RWPE1 (cell line): Measurements from ENCODE around the gene DCAF7.
A peak's percentile ranks its signal among the peaks of the same experiment; 100 is the strongest.

Experiments
- CTCF ChIA-PET: fragments of 350-600 bp; sonication (Branson Sonifier 250); formaldehyde crosslinking; extraction: SDS; loops from one replicate; lab custom pipeline; 2021; lab: Yijun Ruan, JAX
- POLR2A ChIA-PET: fragments of 400-600 bp; formaldehyde crosslinking; extraction: SDS; loops from one replicate; lab custom pipeline; 2020; ENCODE audit warnings: antibody characterized with exemption; ENCODE audit not compliant: low non-redundant PET; lab: Yijun Ruan, JAX
- DNase-seq: peaks from one replicate; pipeline ENCODE4 v3.0.0; 2012; ENCODE audit warnings: low spot score
- H3K27ac ChIP-seq: fragments of 450-650 bp; 2 replicates; pipeline ENCODE4 v1.5.1; 2017
- TF ChIP-seq, protein P1 (sequence below): fragments of 450-650 bp; conservative IDR thresholded peaks from 2 replicates; pipeline ENCODE4 v1.5.1; 2017; ENCODE audit warnings: low read depth, mild to moderate bottlenecking

Gene DCAF7

DNA sequence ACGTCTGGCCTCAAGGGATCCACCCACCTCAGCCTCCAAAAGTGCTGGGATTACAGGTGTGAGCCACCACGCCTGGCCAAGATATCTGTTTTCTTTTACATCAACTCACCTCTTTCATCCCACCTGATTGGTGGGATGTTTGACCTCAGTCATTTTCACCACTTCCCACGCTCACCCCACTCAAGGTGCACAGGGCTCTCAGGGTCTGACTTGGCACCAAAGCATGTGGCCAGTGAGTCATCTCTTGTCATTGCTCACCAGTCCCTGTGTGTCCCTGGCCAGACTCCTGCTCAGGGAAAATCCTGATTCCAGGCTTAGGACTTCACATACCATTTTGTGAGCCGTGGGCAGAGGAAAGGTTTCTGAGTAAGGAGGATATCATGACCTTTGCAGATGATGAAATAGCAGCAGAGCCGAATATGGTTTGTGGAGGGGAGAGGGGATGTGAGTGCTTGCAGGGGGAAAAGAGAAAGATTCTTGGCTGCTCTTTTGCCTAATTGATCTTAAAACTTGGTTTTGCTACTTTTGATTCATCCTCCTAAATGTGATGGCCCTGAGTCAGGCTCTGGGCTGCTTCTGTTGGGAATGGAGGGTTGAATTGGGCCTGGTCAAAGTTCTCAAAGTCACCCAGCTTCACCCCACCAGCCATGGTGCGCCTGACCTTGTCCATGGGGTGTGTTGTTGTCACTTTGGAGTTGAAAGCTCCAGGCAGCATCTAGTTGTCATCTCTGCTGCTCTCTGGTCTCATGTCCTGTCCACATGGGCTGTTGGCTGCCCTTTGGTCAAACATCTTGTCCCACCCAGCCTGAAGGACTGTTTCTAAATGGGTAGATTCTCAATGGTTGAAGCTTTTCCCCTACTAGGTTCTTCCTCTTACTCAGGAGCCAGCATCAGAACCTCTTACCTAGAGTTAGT lies 33.1 kb upstream of the DCAF7 start:
- CTCF ChIA-PET, result no interaction called here
- TF ChIP-seq, protein P1, sequence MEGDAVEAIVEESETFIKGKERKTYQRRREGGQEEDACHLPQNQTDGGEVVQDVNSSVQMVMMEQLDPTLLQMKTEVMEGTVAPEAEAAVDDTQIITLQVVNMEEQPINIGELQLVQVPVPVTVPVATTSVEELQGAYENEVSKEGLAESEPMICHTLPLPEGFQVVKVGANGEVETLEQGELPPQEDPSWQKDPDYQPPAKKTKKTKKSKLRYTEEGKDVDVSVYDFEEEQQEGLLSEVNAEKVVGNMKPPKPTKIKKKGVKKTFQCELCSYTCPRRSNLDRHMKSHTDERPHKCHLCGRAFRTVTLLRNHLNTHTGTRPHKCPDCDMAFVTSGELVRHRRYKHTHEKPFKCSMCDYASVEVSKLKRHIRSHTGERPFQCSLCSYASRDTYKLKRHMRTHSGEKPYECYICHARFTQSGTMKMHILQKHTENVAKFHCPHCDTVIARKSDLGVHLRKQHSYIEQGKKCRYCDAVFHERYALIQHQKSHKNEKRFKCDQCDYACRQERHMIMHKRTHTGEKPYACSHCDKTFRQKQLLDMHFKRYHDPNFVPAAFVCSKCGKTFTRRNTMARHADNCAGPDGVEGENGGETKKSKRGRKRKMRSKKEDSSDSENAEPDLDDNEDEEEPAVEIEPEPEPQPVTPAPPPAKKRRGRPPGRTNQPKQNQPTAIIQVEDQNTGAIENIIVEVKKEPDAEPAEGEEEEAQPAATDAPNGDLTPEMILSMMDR, result no peak
- POLR2A ChIA-PET, result no interaction called here
- peak; percentile 22 for DNase-seq
- no peak overlapping the region for H3K27ac ChIP-seq

DNA sequence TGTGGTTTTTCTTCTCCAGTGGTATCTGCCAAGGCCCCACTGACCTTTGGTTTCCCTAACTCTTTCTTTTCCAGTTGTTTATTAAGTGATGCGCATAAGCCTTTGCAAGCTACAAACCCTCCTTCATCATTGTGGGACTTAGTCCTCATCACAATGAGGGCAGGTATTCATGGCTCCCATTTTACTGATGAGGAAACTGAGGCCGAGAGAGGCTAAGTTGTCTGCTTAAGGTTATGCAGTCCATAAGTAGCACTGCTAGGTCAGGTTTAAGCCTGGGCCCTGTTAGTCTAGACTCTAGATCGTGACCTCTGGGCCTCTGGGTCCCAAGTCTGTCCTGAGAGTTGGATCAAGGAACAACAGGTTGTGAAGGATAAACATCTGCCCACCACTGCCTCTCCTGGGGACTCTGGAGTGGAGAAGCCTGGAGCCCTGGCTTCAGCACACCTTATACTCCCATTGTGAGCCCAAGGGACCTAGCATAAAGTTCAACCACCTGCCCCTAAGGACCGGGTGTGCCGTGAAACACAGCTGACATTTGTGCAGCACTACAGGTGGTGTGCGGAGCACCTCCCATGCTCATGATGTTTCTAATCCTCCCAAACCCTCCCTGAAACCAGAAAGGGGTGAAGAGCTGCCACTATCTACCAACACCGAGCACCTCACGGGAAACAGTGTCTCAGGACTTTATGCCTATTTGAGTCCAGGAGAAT lies 32.3 kb upstream of the DCAF7 start:
- ChIA-PET POLR2A (no interaction called here), CTCF (interaction anchor here (0.7 to 1.0 kb wide), 2 partner anchors 53 to 95 kb away, joined by 3 read pairs; no protein-coding TSS in a partner anchor)
- TF ChIP-seq, protein P1, result no peak
- no peak overlapping the region for H3K27ac ChIP-seq
- DNase-seq, result no peak

DNA sequence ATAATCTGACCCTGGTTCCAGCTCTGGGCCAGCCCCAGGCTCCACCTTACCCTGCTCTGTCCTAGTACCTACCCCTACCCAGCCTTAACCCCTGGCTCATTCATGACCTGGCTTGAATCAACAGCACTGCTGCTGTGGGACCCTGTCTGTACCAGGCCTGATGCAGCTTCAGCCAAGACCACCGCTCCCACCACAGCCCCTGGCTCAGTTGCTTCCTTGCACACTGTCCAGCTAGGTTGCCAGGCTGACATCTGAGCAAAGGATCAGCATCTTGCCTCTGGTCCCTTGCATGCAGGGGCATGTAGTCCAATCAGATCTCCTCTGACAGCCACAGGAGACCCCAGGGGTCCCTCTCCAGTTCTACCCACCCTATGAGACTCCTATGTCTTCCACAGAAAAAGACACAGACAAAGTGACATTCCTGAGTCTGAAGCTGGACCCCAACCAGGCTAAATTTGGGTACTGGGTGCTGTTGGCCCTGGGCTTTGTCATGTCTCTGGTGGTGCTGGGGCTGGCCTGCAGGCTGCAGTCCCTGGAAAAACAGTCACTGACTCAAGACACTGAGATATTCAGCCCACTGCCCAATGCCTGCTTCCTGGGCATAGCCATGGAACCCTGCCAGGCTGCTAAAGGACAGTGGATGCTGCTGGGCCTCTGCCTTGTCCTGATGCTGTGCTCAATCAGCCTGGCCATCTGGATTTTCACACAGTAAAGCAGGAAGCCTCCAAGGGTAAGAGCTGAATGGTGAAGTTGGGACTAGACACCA lies 31.0 kb upstream of the DCAF7 start:
- ChIA-PET CTCF (interaction anchor here (1.0 kb wide), 1 partner anchor 93 kb away, joined by 3 read pairs; no protein-coding TSS in a partner anchor), POLR2A (no interaction called here)
- TF ChIP-seq, protein P1, result no peak
- no peak overlapping the region for H3K27ac ChIP-seq
- no peak for DNase-seq

DNA sequence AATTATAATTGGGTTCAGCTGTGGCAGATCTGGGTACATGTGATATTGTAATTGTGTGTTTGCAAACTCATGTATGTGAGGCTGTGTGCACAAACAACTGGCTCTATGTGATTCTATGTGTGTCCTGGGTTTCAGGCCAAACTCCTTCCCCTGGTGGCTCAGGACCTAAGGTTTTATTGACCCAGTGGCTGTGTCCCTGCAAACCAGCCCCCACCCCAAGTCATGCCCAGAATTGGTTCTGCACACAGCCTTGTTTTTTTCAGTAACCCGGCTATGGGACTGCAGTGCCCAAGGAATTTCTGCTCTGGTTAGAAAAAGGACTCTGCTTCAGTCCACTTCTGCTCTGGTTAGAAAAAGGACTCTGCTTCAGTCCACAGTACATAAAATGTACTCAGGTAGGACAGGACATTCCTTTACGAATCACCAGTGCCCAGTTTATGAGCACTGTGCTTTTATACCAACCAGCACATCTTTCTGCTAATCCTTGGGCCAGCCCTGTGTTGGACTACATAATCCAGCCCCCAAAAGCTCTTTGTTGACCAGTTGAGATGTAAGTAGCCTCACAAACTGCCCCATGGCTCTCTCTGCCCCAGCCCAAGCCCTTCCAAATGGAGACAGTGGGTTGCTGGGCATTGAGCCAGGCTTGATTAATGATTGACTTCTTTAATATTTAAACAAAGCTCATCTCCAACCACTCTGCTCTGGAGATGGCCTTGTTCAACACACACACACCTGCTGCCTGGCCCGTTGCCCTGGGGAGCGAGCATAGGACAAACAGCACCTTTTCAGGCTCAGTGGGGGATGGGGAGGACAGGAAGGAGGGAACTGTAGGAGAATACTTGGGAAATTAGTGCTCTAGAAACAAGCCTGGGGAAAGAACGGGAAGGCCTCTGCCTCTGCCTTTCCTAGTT lies 30.1 kb upstream of the DCAF7 start:
- POLR2A ChIA-PET, result no interaction called here
- CTCF ChIA-PET, result no interaction called here
- no peak for DNase-seq
- H3K27ac ChIP-seq, result no peak overlapping the region
- TF ChIP-seq, protein P1, result no peak

DNA sequence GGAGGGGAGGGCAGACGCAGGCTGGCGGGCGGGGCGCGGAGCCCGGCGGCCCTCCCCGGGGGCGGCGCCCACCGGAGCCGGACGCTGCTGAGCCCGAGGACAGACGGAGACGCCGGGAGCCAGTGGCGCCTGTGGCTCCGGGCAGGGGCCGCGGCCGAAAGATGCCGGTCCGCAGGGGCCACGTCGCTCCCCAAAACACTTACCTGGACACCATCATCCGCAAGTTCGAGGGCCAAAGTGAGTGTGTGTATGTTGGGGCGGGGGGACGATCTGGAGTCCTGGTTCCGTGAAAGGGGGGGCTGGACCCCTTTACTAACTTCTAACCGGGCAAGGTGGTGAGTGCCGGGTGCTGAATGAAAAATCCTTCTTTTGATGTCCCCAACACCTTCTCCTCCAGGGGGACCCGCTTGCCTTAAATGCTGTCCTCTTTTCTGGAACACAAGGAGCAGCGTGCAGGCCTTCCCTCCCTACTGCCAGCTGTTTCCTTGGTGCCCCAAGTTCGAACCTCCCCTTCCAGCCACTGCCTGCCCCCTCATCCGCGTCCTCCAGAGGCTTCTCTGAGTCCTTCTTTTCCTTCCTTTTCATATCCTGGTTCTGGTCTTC lies 26.9 kb upstream of the DCAF7 start, which contains the start of gene KCNH6:
Gene KCNH6, plus strand, starts transcription at position 106 of the 603 bp plus-strand sequence. Its CDS starts 56 bp downstream, at position 162.
- H3K27ac ChIP-seq, result no peak within 1 kb of the TSS
- ChIA-PET POLR2A (no interaction called here), CTCF (no interaction called here)
- TF ChIP-seq, protein P1, result no peak
- DNase-seq, result no peak
